NOMO-1 (cell line): ENCODE measurements around the gene KLRC3.
"Not testable (repeated sequence)": the region's sequence is repeated elsewhere in the genome, so short reads cannot be mapped to it uniquely, and the experiment has no call there.

Experiments
- DNase-seq, 2 experiments: peaks; one replicate each; lab custom pipeline; 2025; ENCODE audit not compliant: unreplicated experiment in 2 of 2; lab: John Stamatoyannopoulos, UW

Gene KLRC3

GRCh38 chr12:10371893-10372535, 48.4 kb downstream of the KLRC3 start:
- not testable (repeated sequence) for DNase-seq

GRCh38 chr12:10369557-10370415, 50.6 kb downstream of the KLRC3 start:
- DNase-seq, result no peak

GRCh38 chr12:10368206-10369171, 51.9 kb downstream of the KLRC3 start:
- no peak for DNase-seq

- not testable (repeated sequence) for DNase-seq
These were observed 52.7 kb downstream of the KLRC3 start for GRCh38 chr12:10367714-10368113.

GRCh38 chr12:10366875-10367274, 53.5 kb downstream of the KLRC3 start:
- DNase-seq, result peak; percentile 31 to 41

GRCh38 chr12:10365696-10366405, 54.5 kb downstream of the KLRC3 start:
- no peak for DNase-seq

GRCh38 chr12:10364815-10365622, 55.4 kb downstream of the KLRC3 start:
- peak; percentile 66 to 81 for DNase-seq

GRCh38 chr12:10363914-10364814, 56.2 kb downstream of the KLRC3 start:
- peak; percentile 25 to 45 for DNase-seq

- no peak for DNase-seq
These were observed 56.8 kb downstream of the KLRC3 start for GRCh38 chr12:10363658-10363913.

- DNase-seq, result no peak
These were observed 57.4 kb downstream of the KLRC3 start for GRCh38 chr12:10362828-10363657.

- no peak for DNase-seq
These were observed 58.1 kb downstream of the KLRC3 start for GRCh38 chr12:10362325-10362724.
